HG03460 (cell line): ENCODE data around the gene SAMHD1.
"Not testable (repeated sequence)": the region's sequence is repeated elsewhere in the genome, so short reads cannot be mapped to it uniquely, and the experiment has no call there.

Source experiments
- ATAC-seq: cut with Tn5 transposase; IDR thresholded peaks from one replicate; pipeline ENCODE4 v1.9.1; 2021; ENCODE audit not compliant: unreplicated experiment

Gene SAMHD1

DNA sequence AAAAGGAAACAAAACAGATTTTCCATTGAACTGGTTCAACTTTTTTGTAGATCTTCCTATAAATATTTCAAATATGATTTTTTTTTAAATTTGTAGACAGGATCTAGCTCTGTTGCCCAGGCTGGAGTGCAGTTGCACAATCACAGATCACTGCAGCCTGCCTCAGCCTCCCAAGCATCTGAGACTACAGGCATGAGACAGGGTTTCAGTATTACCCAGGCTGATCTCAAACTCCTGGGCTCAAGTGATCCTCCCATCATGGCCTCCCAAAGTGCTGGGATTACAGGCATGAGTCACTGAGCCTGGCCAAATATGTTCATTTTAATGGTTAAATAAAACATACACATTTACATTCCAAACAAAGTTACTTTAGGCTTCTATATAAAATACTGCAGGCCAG lies 33.6 kb downstream of the SAMHD1 start:
- no peak for ATAC-seq

DNA sequence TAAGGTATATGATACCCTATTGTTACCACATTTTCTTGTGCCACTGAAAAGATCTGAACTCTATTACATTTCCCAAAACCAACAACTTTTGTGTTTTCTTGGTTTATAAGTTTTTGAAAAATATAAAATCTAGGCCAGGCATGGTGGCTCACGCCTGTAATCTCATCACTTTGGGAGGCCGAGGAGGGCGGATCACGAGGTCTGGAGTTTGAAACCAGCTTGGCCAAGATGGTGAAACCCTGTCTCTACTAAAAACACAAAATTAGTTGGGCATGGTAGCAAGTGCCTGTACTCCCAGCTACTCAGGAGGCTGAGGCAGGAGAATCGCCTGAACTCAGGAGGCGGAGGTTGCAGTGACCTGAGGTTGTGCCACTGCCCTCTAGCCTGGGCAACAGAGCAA lies 34.3 kb downstream of the SAMHD1 start:
- no peak for ATAC-seq

DNA sequence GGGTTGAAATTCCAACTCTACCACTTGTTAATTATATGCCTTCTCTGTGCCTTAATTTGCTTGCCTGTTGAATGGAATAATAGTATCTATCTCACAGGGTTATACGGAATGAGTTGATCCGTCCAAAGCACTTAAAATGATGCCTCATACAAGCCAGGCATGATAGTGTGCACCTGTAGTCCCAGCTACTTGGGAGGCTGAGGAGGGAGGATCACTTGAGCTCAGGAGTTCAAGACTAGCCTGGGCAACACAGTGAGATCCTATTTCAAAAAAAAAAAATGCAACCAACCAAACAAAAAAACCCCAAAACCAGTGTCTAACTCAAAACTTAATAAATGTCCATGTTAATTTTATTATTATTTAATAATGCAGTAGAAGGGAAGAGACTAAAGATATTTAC lies 35.3 kb downstream of the SAMHD1 start:
- ATAC-seq = no peak

DNA sequence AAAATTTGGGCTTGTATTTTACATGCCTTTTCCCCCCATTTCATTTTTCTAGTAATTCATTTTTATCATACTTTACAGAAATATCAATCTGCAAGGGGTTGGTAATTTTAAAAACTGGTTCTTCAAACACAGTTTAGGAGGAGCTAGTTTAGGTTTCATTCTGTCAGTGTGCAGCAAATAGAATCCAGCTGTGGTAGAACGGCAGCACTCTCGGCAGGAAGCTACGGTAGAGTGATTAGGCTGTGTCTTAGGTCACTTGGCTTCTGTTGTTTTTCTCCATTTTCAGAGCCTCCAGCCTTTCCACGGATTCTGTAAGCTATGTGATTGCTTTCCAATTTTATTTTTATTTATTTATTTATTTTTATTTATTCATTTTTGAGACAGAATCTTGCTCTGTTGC lies 42.9 kb downstream of the SAMHD1 start:
- no peak for ATAC-seq

DNA sequence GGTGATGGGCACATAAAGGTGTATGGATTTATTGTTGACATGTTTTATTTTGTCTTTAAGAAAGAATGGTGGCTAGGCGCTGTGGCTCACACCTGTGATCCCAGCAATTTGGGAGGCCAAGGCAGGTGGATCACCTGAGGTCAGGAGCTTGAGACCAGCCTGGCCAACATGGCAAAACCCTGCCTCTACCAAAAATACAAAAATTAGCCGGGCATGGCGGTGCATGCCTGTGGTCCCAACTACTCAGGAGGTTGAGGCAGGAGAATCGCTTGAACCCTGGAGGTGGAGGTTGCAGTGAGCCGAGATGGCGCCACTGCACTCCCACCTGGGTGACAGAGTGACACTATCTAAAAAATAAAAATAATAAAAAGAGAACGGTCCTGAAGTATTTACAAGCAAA lies 45.4 kb downstream of the SAMHD1 start:
- ATAC-seq = not testable (repeated sequence)

DNA sequence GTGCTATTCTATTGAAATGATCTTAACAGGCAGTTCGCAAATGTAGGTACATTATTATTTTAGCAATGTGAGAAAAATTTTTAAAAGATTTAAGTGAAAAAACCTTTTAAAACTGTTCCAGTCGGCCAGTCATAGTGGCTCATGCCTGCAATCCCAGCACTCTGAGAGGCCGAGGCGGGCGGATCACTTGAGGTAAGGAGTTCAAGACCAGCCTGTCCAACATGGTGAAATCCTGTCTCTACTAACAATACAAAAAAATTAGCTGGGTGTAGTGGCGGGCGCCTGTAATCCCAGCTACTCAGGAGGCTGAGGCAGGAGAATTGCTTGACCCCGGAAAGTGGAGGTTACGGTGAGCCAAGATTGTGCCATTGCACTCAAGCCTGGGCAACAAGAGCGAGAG lies 45.9 kb downstream of the SAMHD1 start:
- ATAC-seq = not testable (repeated sequence)

DNA sequence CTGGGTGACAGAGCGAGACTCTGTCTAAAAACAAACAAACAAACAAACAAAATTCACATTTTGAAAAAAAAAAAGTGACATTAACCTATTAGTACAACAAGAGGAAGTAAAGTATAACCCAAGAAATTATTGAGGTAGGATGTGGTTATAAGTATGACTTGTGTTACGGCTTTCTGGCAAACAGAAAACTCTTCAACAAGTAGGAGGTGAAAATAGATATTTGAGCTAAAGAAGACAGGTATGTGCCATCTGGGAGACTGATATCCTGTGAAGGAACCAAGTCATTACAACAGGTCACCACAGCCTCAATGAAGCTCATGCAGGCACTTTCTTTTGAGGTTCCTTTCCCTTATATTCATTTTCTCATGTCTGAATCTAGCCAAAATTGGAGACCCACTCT lies 46.8 kb downstream of the SAMHD1 start:
- no peak for ATAC-seq

DNA sequence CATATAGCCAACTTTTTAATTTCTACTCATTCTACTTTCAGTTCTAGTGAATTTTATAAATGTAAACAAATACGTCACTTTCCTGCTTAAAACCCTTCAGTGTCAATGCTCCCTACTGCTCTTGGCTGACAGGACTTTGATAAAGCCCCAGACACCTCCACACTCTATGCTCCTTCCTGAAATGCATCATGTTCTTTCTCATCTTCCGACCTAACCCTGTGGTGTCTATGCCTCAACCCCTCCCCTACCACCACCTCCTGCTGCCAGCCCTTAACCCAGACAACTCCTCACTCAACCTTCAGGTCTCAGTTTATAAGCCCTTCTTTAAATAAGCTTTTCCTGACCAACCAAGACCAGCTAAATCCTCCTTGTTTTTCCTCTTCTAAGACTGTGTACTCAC lies 56.5 kb downstream of the SAMHD1 start:
- ATAC-seq = no peak

DNA sequence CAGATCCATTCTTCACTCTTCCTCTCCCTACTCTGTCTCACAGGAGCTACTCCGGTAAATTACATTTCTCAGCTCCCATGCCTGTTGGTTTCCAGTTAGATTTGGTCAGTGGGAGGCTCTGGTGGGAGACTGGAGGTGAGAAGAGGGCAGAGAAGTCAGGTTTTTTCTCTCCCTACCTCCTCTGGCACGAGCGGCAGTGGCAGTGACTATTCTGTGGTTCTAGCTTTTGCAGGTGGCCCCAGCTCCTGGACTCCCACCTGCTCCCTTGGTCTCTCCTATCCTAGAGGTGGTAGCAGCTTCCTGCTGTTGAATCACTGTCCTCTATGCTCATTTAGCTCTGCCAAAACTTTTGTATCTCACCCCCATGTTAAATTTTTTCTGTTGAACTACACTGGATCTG lies 57.7 kb downstream of the SAMHD1 start:
- no peak for ATAC-seq

DNA sequence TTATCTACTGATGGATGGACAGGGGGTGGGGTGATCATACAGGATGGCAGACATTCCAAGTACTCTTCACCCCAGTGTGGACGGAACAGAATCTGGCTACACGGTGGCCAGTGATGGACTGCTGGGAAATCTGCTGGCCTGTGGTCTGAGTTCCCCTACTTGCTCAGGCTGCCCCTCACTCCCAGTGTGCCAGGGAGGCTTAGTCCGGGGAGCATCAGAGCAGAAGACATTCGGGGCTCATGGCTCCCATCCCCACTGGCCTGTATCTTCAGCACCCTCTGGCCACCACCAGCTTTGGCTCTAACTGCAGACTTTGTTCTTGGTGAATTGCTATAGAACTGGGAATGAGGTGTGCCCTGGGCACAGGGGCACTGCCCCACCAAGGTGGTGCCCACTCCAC lies 60.3 kb downstream of the SAMHD1 start:
- no peak for ATAC-seq

DNA sequence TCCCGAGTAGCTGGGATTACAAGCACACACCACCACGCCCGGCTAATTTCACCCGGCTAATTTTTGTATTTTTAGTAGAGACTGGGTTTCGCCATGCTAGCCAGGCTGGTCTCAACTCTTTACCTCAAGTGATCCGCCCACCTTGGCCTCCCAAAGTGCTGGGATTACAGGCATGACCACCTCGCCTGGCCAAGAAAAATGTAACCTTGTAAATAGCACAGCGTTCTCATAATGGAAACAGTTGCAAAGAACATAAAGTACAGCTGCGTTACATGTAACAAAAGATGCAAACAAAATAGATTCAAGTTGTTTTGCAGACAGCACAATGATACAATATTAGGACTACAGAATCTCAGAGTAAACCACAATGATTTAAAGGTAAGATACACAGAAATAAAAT lies 60.9 kb downstream of the SAMHD1 start:
- ATAC-seq = no peak

DNA sequence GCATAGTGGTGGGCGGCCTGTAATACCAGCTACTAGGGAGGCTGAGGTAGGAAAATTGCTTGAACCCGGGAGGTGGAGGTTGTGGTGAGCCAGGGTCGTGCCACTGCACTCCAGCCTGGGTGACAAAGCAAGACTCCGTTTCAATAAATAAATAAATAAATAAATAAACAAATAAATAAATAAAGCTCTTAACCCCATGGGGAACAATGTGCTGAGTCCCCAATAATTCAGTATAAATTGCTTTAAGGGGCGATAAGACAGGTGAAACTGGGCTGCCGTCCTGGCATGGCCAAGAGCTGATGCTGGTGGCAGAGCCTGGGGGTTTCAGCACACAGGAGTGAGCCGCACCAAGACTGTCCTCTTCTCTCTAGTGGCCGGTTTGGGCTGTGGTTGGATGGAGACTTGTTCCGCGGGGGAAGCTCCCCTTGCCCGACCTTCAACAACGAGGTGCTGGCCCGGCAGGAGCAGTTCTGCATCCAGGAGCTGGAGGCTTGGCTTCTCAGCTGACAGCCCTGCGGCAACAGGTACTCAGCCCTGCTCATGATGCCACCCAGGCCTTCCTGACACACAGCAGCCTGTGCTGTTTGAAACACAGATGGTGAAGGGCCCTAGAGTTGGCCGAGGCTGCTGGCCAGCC lies 62.5 kb downstream of the SAMHD1 start:
- no peak for ATAC-seq

DNA sequence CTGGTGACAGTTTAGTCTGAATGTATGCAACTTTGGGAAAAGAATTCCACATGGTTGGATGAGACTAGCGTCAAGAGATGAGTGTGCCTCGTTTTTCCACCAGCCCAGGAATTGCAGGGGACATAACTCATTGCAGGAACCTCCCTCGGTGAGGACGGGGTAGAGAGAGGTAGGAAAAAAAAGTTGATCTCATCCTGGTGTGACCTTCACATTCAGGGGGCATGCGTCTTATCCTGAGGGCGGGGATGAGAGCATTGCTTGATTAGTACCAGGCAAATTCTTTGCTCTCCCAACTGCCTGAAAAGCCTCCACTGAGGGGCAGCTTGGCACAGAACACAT lies 63.8 kb downstream of the SAMHD1 start:
- ATAC-seq = no peak

DNA sequence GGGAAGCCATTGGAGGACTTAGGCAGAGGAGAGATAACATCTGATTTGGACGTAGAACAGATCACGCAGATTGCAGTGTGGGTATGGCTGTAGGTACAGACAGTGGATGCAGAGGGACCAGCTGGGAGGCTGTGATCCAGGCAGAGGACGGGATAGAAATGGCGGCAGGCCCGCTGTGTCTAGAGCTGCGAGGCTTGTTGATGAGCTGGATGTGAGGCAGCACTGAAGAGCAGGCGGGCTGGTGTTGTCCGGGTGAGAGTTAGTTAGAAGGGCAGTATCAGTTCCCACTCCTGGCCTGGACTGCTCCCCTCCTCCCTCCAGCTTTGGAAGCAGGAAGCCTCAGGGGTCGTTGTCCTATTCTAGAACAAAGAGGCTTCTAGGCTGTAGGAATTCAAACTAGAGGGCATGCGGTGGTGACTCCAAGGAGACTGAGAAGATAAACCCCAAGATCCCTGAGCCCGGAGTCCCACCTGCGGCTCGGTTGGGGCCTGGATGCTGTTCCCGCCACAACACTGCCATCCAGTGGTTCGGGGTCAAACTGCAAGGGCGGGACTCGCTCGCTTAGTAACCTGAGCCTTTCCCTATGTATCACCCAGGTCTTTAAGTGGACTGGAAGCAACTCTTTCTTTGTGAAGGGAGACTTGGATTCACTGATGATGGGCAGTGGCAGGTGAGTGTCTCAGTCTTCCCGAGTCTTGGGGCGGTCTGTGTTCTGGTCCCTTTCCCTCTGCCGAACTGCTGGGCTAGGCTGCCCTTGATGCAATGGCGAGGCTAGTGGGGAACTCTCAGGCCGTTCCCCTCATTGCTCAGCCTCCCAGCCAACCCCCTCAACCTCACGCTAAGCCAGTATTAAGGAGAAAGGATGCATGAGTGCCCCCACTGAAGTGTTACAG lies 64.4 kb downstream of the SAMHD1 start:
- no peak for ATAC-seq

DNA sequence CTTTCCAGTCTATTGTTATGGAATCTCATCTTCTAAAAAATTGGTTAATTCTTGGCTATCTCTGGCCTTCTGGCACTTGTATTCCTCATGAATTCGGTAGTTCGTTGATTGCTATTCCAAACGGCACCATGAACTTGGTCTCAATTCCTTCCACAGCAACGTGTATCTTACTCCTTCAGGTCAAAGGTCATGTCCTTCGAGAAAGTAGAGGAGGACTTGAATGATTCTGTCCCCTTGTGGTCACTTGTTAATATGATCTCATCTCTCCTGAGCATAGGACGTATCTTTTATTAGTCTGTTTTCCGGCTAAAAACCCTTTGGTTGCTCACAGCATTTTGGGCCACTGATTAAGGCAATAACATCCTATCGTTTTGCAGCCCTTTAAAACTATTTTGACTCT lies 66.2 kb downstream of the SAMHD1 start:
- no peak for ATAC-seq

DNA sequence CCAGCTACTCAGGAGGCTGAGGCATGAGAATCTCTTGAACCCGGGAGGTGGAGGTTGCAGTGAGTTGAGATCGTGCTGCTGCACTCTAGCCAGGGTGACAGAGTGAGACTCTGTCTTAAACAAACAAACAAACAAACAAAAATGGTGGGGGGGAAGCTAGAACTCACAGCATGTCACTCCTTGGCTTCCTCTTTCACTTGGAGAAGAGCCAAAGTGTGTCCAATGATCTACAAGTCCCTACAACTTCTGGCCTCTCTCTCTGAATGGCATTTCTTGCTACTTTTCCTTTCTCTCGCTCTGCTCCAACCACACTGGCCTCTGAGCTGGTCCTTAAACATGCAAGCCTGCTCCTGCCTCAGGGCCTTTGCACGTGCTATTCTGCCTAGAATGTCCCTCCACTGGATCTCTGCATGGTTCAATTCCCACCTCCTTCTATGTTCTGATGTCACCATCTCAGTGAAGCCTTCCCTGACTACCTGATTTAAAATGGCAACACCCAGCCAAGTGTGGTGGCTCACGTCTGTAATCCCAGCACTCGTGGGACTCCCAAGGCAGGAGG lies 67.5 kb downstream of the SAMHD1 start:
- no peak for ATAC-seq

DNA sequence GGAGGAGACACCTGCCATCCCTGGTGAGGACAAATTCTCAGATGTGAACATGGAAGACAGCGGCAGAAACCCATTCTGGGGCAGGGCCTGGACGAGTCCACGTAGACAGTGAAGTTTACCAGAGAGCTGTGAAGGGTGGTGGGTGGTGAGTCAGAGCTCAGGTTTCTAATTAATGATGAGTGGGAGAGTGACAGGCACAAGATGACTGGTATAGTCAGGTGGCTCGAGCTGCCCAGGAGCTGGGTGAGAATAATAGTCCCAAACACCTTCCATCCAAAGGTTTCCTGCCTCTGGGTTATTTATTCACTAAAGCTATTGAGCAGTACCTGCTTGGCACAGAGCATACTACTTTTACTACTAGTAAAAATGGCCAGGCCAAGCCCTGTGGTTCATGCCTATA lies 69.6 kb downstream of the SAMHD1 start:
- ATAC-seq = no peak

DNA sequence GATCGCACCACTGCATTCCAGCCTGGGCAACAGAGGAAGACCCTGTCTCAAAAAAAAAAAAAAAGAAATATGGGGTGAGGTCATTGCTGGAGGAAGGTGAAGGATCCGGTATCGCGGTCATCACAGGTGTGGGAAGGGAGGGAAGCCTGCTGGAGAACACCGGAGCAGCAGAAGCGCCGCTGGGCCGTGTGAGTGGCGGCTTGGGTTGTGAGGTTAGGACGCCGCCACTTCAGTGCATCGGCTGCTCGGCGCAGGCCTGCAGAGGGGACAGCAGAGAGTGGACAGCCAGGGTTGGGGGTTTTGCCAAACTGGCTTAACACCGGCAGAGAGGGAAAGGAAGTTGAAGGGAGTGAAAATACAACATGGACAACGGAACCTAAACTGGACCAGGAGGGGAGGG lies 70.2 kb downstream of the SAMHD1 start:
- ATAC-seq = no peak

DNA sequence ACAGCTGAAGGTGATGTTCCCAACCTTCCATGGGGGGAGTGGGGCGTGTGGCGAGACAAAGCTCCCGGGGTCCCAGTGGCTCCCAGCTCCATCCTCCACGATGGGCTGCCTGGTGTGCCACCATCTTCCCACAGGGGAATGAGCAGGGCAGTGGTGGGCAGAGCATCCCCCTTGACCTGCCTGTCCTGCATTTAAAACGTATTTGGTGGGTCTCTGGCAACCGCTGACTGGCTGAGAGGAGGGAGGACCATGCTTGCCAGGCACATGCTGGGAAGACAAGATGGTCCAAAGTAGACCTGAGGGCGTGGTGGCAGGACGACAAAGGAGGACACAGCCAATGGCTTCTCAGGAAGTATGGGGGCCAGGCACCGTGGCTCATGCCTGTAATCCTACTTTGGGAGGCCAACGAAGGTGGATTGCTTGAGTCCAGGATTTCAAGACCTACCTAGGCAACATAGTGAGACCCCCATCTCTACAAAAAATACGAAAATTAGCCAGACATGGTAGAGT lies 70.7 kb downstream of the SAMHD1 start:
- ATAC-seq = no peak

DNA sequence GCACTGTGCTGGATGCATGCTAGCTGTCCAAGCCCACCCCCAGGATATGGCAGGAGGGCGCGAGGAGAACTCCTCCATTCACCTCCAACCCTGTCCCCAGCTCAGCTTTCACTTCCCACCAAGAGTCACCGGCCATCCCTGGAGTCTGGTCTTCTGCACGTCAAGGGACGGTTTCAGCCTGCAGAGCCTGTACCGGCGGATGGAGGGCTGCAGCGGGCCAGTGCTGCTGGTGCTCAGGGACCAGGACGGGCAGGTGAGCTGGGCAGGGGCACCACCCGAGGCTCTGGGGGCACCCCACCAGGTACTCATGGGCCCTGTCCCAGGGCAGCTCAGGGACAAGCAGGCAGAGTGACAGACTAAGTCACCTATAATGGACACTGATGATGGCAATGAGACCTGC lies 72.6 kb downstream of the SAMHD1 start:
- ATAC-seq = no peak

DNA sequence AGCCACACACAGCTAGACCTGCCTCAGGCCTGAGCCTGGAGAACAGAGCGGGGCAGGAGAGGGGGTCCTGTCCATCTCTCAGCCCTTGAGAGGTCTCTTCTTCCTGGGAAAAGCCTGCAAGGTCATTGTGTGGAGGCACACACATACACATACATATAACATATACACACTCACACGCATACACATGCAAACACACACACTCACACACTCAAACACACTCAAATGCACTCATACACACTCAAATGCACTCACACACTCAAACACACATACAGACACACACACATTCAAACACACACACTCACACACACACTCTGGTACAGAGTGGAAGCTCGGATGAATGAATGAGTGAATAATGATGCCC lies 75.1 kb downstream of the SAMHD1 start:
- no peak for ATAC-seq

DNA sequence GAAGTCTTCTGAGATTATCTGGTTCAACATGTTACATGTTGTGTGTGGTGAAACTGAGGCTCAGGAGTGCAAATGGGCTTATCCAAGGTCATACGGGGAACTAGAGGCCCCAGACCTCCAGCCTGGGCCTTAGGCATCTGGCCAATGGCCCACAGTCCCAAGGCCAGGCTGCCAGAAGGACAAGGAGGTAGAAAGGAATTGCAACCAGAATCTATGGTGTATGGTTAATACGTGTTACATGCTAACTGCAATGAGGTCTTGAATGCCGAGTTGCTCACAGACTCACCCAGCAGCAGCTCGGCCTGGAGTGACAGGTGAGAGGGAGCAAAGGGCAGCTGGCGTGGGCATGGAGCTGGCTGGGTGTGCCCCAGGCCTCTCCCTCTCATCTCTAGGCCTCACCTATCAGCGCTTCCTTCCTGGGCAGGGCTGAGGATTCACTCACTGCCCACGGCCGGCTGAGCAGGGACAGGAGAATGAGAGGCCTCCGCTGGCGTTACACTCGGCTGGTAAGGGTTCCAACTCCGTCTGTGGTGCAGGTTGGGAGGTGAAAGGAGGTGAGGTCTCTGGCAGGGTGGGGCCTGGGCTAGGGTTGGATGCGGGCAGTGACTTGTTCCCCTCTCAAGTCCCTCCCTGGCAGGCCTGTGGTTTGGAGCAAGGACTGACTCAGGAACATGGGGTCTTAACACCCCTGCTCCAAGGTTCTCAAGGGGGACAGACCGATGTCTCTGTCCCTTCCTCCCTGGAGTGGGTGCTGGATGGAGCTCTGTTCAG lies 75.6 kb downstream of the SAMHD1 start, which contains the start of gene TLDC2:
Gene TLDC2 (plus strand): TSS at position 437 of the 771 bp plus-strand sequence. CDS start 37 bp downstream, at position 474.
- ATAC-seq = no peak
